ENCODE measurements around the gene NCDN.

- TF ChIP-seq CTCF (IDR thresholded peaks at IDR 0.05) = no peak
- peak in 1 of 4 donors; percentile 56 for TF ChIP-seq POLR2A (IDR thresholded peaks at IDR 0.05)
These were observed 435 bp upstream of the NCDN start, which contains the start of gene KIAA0319L for GRCh38 chr1:35557118-35557610.
